GM13977 (cell line): ENCODE results near the gene CENPM.

Experiments
- DNase-seq: peaks from one replicate; pipeline ENCODE4 v3.0.0; 2012; ENCODE audit warnings: low spot score
- in situ Hi-C: fragments of 300-500 bp; cut with MboI; formaldehyde crosslinking; loops from one replicate; pipeline ENCODE4 v1.12.0; 2022; ENCODE audit warnings: low sequenced_read_pairs, low pct_unique_long_range_greater_than_20kb, mixed read lengths, inconsistent platforms; ENCODE audit not compliant: unreplicated experiment
- TF ChIP-seq, protein P1 (sequence below): IDR thresholded peaks from 2 replicates; pipeline ENCODE4 v1.5.1; 2012; ENCODE audit warnings: mild to moderate bottlenecking, control low read depth; ENCODE audit not compliant: insufficient read depth; ENCODE audit errors: extremely low read depth, missing control alignments

Gene CENPM

DNA sequence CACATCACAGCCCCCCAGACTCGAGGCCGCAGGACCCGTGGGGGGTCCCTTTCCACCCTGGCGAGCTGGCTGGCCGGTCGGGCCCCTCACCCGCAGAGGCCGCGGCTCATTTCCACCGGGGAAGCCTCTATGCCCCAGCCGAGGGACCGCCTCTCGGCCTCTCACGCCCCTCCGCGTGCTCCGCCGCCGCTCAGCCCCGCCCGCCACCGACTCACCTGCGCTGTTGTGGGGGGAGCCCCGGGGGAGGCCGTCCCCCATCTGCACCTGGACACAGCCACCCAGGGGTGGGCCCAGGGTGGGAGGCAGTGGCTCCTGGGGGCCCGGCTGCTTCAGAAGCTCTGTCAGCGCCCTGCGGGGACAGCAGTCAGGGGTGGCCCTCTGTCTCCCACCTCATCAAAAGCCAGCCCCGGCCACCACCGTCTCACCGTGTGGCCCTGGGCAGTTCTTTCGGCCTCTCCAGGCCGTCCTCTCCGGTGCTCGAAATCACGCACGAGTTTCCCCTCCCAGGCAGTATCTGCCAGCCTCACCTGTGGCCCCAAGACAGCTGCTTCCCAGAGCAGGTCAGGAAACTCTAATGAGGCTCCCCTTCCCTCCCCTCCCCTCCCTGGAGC is 35.8 kb downstream of the CENPM start:
- in situ Hi-C loops = no loop called here
- TF ChIP-seq, protein P1, sequence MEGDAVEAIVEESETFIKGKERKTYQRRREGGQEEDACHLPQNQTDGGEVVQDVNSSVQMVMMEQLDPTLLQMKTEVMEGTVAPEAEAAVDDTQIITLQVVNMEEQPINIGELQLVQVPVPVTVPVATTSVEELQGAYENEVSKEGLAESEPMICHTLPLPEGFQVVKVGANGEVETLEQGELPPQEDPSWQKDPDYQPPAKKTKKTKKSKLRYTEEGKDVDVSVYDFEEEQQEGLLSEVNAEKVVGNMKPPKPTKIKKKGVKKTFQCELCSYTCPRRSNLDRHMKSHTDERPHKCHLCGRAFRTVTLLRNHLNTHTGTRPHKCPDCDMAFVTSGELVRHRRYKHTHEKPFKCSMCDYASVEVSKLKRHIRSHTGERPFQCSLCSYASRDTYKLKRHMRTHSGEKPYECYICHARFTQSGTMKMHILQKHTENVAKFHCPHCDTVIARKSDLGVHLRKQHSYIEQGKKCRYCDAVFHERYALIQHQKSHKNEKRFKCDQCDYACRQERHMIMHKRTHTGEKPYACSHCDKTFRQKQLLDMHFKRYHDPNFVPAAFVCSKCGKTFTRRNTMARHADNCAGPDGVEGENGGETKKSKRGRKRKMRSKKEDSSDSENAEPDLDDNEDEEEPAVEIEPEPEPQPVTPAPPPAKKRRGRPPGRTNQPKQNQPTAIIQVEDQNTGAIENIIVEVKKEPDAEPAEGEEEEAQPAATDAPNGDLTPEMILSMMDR = no peak
- peak; percentile 61 for DNase-seq

DNA sequence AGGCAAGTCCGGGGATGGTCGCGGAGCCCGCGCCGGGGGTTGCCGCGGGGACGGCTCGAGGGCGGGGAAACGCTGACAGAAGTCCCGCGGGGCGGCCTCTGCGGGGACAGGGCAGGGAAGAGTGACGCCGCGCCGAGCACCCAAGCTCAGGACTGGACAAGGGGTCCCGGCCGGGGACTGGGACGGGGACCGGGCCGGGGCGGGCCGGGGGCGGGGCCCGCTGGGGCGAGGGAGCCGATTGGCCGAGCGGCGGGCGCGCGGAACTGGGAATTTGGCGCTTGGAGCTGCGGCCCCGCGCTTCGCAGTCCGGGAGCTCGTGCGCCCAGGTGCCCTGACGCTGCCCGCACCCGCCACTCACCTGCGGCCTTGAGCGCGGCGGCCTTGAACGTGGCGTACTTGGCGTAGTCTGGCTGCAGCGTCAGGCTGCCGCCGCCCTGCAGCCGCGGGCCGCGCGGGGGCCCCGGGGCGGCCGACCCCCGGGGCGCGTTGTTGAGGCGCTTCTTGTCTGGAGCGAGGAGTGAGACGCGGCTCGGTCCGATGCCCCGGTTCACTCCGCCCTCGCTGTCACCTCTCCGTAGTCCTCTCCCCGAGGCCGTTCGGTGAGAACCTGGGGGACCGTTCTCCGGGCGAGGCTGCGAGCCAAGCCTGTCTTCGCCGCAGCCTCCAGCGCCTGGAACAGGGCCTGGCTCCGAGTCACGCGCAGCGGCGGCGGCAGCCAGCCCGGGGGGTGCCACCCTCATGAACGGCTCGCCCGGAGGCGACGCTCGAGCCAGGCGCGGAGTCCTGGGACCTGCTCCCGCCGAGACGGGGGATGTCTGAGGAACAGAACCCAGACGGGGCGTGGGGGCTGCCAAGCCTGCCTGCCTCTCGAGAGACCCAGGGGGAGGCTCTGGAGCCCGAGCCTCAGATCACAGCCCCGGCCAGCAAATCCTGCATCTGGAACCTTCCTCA is 36.6 kb downstream of the CENPM start:
- TF ChIP-seq, protein P1 = no peak
- DNase-seq = peak; percentile 70
- in situ Hi-C loops = no loop called here

DNA sequence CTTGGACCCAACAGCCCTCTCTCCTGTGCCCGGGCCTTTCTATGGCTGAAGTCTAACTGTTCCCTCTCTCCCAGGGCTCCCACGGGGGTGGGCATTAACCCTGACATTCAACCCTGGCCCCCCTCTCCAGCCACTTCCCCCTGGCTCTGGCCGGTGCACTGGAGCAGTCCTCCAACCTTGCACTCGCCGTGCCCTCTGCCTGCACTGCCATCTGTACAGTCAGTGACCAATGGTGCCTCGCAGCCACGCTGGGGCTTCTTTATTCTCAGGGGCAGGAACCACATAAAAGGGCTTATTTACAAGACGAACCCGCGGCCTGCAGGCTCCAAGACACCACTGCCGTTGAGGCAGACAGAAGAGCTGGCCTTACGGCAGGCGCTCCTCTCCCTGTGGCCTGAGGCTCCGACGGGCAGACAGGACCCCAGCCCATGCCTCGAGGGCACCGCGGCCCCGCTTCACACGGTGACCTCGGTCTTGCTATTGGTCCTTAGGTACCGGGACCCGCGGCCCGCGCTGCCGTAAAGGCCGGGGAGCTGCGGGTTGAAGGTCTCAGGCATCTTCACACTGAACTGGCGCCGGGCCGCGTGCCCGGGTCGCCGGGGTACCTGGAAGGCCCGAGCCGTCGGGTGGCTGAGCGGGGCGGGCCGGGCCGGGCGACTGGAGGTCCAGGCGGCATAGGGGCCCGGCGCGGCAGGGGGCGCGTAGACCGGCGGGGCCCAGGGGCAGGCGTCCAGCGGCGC is 37.5 kb downstream of the CENPM start:
- in situ Hi-C loops = no loop called here
- no peak for DNase-seq
- TF ChIP-seq, protein P1 = no peak

DNA sequence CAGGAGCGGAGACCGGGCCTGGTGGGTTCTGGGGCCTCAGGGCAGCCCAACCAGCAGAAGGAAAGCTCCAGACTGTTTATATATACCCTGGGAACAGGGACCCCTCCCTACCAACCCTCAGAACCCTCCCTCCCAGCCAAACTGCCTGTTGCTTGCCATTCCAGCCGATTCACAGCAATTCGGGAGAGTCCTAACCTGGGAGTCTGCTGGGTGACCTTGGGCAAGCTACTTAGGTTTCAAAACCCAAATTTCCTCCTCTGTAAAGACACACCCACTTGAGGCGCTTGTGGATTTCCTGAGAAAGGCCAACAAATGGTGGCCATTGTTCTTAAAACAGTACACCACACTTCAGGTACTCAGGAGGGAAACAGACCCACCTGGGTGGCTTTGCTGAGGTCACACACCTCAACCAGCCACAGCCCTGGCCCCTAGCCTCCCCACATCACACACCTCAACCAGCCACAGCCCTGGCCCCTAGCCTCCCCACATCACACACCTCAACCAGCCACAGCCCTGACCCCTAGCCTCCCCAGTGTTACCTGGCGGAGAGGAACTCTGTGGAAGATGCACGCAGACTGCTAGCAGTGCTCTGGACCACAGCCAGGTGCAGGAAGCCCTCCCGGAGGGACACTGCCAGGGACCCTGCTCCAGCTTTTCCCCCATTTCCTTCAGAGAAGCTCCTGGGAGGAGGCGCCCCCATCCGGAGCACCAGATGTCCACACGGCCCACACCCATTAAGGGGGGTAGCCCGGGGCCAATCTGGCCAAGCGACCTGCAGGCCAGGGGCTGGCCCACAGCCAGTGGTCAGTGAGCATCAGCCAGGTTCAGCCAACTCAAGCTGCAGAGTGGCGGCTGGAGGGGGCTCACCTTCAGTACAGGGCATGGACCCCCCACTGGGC is 38.3 kb downstream of the CENPM start:
- TF ChIP-seq, protein P1 = no peak
- DNase-seq = no peak
- in situ Hi-C loops = no loop called here

DNA sequence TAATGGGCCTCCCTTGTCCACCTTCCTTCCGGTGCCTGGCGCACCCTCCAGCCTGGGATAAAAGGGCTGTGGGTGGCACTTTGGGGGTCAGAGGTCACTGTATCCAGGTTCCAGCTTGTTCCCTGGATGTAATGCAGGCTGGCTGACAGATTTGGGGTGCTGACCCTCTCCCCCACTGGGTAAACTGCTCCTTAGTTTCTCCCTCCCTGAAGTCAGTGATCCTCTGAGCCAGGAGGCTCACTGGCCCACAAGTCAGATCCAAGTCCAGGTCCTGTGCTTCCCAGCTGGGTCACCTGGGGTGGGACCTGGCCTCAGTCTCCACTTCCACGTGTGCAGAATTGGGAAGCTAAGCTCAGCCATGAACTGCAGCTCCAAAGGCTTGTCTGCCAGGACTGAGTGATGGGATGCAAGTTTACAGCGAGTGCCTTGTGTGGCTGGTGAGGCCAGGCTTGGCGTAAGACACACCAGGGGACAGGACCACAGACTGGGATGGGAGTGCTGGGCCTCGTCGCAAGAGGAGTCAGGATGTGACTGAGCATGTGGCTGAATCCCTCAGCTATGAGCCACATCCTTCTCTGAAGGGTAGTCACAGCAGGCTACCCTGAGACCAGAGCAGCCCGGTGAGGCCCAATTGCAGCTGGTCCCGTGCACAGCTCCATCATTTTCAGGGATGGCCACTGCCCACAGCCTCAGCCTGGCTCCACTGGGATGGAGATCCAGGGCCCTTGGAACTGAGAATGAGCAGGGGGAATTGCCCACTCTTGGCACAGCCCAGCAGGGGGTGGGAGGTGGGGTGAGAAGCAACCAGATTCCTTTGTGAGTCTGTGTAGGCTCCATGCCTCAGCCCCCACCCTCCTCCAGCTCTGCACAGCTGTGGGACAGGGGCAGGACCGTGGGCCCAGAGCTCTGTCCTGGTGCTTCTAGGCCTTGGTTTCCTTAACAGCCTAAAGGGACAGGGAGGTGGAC is 39.2 kb downstream of the CENPM start:
- in situ Hi-C loops = no loop called here
- DNase-seq = no peak
- TF ChIP-seq, protein P1 = no peak
